ENCODE data around the gene GOLGA6C. TPM values are rescaled to one million over a fixed set of nuclear protein-coding genes. Genes with fewer than 3 reads are reported as not detected.
"Not testable (repeated sequence)": the region's sequence is repeated elsewhere in the genome, so short reads cannot be mapped to it uniquely, and the experiment has no call there.

Gene GOLGA6C
- total RNA-seq, 2 donors from 2014 or later = 0.34 TPM; not detected in 1

DNA sequence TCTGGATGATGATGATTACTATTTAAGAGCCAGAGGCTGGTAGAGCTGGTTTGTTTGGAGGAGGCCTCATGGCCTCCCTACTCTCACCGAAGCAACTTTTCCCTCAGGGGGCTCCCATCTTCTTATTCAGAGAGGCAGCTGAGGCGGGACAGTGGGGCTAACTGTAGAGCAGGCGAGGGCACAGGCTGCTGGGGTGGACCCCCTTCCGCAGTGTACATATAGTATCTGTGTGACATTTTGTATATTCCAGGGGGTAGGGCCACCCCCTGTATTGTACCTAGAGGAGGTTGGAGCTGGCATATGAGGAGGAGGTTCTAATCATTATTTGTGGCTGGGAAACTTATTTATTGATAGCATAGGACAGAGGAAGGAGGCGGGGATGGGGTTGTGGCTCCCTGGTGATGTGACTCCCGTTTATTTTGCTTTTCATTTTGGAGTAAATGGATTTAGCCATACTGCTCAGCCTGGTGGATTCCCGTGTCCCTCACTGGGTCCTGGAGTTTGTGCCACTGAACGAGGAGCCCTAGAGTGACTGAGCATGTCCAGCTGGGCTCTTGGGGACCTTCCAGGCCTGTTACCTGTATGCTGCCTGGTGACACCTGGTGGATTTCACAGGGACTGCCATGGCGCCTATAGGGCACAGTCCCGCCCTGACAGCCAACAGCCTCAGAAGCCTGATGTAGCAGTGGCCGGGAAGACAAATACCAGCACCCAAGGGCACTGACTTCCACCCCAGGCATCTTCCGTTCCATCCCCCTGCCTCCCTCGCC lies 40.6 kb downstream of the GOLGA6C start:
- peak; percentile 97 to 98 for ATAC-seq (replicated peaks in 1 of 2)
- not testable (repeated sequence) for H3K4me3 Mint-ChIP-seq; DNase-seq; H3K27me3 Mint-ChIP-seq (ENCODE audit: low read depth); H3K27ac Mint-ChIP-seq; H3K9me3 Mint-ChIP-seq; H3K36me3 Mint-ChIP-seq (ENCODE audit: insufficient read depth in 2 of 2); H3K4me1 Mint-ChIP-seq (ENCODE audit: low read depth)

DNA sequence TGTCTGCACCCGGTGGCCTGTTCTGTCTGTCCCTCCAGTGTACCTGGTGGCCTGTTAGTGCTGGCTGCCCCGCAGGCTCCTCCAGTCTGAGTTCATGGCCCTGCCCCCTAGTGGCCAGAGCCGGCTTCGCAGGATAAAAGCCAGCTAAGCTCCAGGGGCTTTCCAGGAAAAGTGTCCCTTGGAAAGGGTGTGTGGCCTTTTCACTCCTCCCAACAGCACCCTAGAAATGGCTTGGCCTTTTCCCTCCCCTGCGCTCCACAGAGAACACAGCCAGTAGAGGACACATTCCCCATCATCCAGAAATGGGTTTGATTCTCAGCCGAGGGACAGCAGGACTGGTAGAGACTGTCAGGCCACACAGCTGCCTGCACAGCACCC lies 41.2 kb downstream of the GOLGA6C start:
- ATAC-seq (replicated peaks in 1 of 2) = peak; percentile 94 to 95

DNA sequence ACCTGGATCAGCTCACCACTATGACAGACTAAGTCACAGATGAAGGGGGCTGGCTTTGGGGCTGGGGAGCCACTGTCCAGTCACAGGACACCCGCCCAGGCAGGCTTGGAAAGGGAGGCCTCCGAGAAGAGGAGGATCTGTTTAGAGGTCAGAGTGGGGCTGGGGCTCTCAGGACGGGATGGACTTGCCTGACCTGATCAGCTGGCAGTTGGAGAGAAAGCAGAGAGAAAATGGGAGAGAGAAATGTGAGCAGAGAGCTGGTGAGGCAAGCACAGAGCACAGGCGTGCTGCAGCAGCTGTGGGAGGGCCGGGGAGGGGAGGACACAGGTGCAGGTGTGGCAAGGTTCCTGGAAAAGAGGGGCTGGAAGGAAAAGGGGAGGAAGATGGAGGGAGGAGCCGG lies 41.9 kb downstream of the GOLGA6C start:
- not testable (repeated sequence) for H3K9me3 Mint-ChIP-seq; H3K27ac Mint-ChIP-seq; H3K4me1 Mint-ChIP-seq (ENCODE audit: low read depth); ATAC-seq (replicated peaks in 1 of 2); H3K4me3 Mint-ChIP-seq; H3K36me3 Mint-ChIP-seq (ENCODE audit: insufficient read depth in 2 of 2); DNase-seq
- H3K27me3 Mint-ChIP-seq (ENCODE audit: low read depth) = peaks cover 16% of the 10 kb centered on the region

More for the DNA sequence above, 41.2 kb downstream of the GOLGA6C start:
- not testable (repeated sequence) for H3K9me3 Mint-ChIP-seq; H3K27me3 Mint-ChIP-seq (ENCODE audit: low read depth); H3K4me3 Mint-ChIP-seq; H3K4me1 Mint-ChIP-seq (ENCODE audit: low read depth); H3K36me3 Mint-ChIP-seq (ENCODE audit: insufficient read depth in 2 of 2); H3K27ac Mint-ChIP-seq
- DNase-seq = peak; percentile 66 to 71

DNA sequence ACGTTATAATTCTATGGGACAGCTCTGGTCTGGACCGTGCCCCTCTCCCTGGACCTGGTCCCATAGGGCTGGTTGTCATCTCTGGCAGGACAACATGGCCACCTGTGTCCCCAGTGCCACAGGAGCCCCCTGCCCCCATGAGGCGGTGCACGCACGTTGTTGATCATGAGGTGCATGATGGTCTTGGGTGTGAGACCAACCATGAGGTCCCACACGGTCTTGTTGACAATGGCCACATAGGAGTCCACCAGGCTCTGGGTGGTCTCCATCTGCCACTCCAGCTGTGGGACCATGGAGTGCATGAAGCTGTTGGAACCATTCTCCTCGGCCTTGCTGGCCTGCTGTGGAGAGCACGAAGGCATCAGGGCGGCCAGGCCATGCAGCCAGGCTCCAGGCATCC lies 44.2 kb downstream of the GOLGA6C start:
- DNase-seq = no peak
- H3K27me3 Mint-ChIP-seq (ENCODE audit: low read depth) = peaks cover 29% of the 10 kb centered on the region
- no peaks in the 10 kb centered on the region for H3K36me3 Mint-ChIP-seq (ENCODE audit: insufficient read depth in 2 of 2)
- ATAC-seq (replicated peaks in 1 of 2) = no peak
- no peaks in the 10 kb centered on the region for H3K9me3 Mint-ChIP-seq
- no peak overlapping the region for H3K4me3 Mint-ChIP-seq
- no peaks in the 10 kb centered on the region for H3K4me1 Mint-ChIP-seq (ENCODE audit: low read depth)
- no peak overlapping the region for H3K27ac Mint-ChIP-seq

DNA sequence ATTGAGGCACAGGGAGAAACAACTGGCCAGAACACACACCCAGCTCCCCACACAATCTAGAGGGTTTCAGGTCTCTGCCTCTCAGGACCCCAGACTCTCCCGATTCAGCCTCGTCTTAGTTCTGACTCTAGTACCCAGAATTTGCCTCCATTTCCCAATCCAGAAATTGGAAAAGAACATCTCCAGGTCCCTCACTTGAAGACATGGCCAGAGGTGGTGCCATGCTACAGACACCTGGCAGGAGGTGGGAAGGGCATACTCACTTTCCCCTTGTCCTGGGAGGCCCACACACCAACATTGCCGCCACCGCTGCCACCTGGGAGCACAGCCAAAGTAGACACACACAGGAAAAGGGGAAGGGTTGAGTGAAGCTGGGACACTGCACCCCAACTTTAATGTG lies 44.6 kb downstream of the GOLGA6C start:
- not testable (repeated sequence) for DNase-seq; H3K4me1 Mint-ChIP-seq (ENCODE audit: low read depth); ATAC-seq (replicated peaks in 1 of 2); H3K27ac Mint-ChIP-seq; H3K36me3 Mint-ChIP-seq (ENCODE audit: insufficient read depth in 2 of 2); H3K9me3 Mint-ChIP-seq; H3K4me3 Mint-ChIP-seq
- H3K27me3 Mint-ChIP-seq (ENCODE audit: low read depth) = peaks cover 29% of the 10 kb centered on the region

DNA sequence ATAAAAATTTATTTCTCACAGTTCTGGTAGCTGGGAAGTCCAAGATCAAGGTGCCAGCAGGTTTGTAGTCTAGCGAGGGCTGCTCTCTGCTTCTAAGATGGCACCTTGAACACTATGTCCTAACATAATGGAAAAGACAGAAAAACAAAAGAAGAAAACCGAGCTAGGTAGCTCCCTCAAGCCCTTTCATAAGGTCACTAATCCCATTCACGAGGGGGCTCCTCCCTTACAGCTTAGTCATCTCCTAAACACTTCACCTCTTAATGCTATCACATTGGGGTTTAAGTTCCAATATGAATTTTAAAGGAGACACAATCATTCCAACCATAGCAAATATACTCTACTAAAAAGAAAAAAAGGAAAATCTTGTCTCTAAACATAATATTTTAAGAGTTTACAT lies 48.1 kb downstream of the GOLGA6C start:
- no peak overlapping the region for H3K27ac Mint-ChIP-seq
- no peaks in the 10 kb centered on the region for H3K4me1 Mint-ChIP-seq (ENCODE audit: low read depth)
- H3K9me3 Mint-ChIP-seq = no peaks in the 10 kb centered on the region
- no peak for DNase-seq
- H3K27me3 Mint-ChIP-seq (ENCODE audit: low read depth) = peaks cover 34% of the 10 kb centered on the region
- H3K4me3 Mint-ChIP-seq = no peak overlapping the region
- H3K36me3 Mint-ChIP-seq (ENCODE audit: insufficient read depth in 2 of 2) = no peaks in the 10 kb centered on the region
- no peak for ATAC-seq (replicated peaks in 1 of 2)

DNA sequence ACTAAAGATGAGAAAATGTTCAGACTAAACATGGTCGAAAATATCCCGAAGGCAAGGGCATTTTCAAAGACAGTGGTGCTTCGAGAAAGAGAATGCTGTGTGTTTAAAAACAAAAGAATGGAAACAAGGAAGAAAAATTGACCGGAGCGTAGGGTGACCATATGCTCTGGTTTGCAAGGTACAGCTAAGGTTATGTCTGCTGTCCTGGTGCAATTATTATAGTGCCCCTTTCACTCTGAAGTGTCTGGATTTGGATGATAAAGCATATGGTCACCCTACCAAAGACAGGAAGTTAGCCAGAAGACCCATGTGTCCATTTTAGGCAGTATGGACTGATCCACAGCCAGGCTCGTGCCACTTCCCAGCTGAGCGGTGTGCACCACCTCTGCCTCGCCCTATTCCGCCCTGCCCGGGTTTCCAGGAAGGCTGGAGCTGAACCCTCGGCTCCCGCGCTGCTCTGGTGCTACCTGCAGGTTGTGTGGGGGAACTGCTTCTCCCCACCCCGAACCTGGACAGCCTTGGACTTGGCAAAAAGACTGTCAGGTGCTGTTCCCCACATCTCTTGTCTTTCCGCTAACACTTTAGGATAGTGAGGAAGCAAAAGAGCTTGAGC lies 49.8 kb downstream of the GOLGA6C start:
- H3K4me1 Mint-ChIP-seq (ENCODE audit: low read depth) = peaks cover 8% of the 10 kb centered on the region
- ATAC-seq (replicated peaks in 1 of 2) (peak; percentile 51 to 55), DNase-seq (peak; percentile 17 to 30)
- H3K9me3 Mint-ChIP-seq = no peaks in the 10 kb centered on the region
- H3K36me3 Mint-ChIP-seq (ENCODE audit: insufficient read depth in 2 of 2) = no peaks in the 10 kb centered on the region
- peaks cover 34% of the 10 kb centered on the region for H3K27me3 Mint-ChIP-seq (ENCODE audit: low read depth)
- no peak overlapping the region for H3K4me3 Mint-ChIP-seq
- H3K27ac Mint-ChIP-seq = no peak overlapping the region

DNA sequence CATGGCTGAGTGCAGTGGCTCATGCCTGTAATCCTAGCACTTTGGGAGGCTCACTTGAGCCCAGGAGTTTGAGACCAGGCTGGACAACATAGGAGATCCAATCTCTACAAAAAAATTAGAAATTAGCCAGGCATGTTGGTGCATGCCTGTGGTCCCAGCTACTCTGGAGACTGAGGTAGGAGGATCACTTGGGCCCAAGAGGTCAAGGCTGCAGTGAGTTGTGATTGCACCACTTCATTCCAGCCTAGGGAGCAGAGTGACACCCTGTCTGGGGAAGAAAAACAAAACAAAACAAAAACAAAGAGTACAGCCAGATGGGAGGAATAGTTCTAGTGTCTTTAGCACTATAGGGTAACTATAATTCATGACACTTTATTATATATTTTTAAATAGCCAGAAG lies 51.6 kb downstream of the GOLGA6C start:
- H3K4me3 Mint-ChIP-seq = no peak overlapping the region
- no peak overlapping the region for H3K27ac Mint-ChIP-seq
- ATAC-seq (replicated peaks in 1 of 2) (no peak), DNase-seq (no peak)
- H3K9me3 Mint-ChIP-seq = no peaks in the 10 kb centered on the region
- peaks cover 8% of the 10 kb centered on the region for H3K4me1 Mint-ChIP-seq (ENCODE audit: low read depth)
- H3K27me3 Mint-ChIP-seq (ENCODE audit: low read depth) = peaks cover 21% of the 10 kb centered on the region
- no peaks in the 10 kb centered on the region for H3K36me3 Mint-ChIP-seq (ENCODE audit: insufficient read depth in 2 of 2)

DNA sequence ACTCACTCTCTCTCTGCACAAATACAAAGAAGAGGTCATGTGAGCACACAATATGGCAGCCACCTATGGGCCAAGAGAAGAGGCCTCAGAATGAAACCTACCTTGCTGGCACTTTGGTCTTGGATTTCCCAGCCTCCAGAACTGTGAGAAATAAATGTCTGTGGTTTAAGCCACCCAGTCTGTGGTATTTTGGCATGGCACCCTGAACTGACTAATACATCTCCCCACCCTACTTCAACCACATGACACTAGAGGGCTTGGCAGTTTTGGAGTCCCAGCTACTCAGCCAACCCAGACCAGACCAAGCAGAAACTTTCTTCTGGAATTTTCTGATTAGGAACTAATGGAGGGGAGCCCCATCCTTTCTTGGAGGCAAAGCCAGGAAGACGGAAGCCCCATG lies 54.4 kb downstream of the GOLGA6C start:
- H3K4me1 Mint-ChIP-seq (ENCODE audit: low read depth) = not testable (repeated sequence)

DNA sequence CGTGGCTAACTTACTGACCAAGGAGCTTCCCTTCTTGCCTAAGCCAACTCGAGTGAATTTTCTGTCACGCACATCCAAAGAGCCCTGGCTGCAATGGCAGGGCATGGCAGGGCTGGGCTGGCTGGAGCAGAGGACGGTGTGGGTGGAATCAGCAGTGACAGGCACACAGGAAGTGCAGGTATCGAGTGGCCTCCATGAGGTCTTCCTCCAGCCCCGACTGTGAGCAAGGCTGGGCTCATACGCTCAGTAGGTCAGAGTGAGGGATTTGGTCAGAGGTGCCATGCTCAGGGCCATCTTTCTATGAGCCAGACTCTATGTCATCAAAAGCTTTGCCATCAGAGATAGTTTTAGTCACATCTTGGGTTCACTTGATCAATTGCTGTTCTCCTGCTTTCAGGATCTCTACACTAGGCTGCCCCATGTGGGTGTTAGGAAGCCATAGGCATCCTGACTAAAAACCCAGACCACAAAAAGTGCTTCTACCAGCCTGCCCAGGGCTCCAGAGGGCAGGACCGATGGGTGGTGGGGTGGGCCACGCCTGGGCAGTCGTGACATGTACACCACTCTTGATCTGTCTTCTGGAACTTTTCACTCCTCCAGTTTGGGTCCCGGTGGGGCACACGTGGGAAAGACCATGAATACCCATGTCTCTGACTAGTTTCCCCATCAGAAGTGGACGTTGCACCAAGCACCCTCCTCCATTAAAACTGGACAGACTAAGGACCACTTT lies 55.1 kb downstream of the GOLGA6C start:
- no peak overlapping the region for H3K4me3 Mint-ChIP-seq
- H3K4me1 Mint-ChIP-seq (ENCODE audit: low read depth) = peaks cover 8% of the 10 kb centered on the region
- no peak overlapping the region for H3K27ac Mint-ChIP-seq
- no peaks in the 10 kb centered on the region for H3K36me3 Mint-ChIP-seq (ENCODE audit: insufficient read depth in 2 of 2)
- H3K27me3 Mint-ChIP-seq (ENCODE audit: low read depth) = peaks cover 4% of the 10 kb centered on the region
- H3K9me3 Mint-ChIP-seq = no peaks in the 10 kb centered on the region
- ATAC-seq (replicated peaks in 1 of 2) (peak in 1 of 2 donors; percentile 53), DNase-seq (no peak)

More for the DNA sequence above, 54.4 kb downstream of the GOLGA6C start:
- H3K9me3 Mint-ChIP-seq; H3K36me3 Mint-ChIP-seq (ENCODE audit: insufficient read depth in 2 of 2); ATAC-seq (replicated peaks in 1 of 2); H3K27me3 Mint-ChIP-seq (ENCODE audit: low read depth); H3K4me3 Mint-ChIP-seq; H3K27ac Mint-ChIP-seq: not testable (repeated sequence)
- DNase-seq = peak in 1 of 2 donors; percentile 15

DNA sequence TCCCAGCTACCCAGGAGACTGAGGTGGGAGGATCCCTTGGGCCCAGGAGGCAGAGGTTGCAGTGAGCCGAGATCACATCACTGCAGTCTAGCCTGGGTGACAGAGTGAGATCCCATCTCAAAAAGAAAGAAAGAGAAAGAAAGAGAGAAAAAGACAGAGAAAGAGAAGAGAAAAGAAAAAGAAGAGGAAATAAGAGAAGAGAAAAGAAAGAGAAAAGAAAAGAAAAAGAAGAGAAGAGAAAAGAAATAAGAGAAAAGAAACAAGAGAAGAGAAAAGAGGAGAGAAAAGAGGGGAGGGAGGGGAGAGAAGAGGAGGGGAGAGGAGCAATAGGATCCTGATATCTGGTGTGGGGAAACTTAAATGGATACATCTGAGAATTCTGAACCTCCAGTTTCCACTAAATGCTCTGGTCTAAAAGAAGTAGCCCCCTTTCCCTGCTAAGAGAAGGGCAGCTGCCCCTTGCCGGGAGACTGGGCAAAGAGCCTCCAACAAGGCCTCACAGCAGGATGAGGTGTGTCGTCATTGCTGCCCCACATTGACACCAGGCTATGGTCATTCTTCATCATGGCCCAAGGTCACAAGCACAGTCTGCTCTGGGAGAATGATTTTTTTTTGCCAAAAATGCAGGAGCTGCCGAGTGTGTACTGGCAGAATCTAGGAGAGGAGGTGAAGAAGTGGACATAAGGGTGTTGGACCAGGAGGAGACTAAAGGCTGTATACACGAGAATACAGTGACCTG lies 56.6 kb downstream of the GOLGA6C start:
- H3K4me1 Mint-ChIP-seq (ENCODE audit: low read depth) = peaks cover 8% of the 10 kb centered on the region
- no peak overlapping the region for H3K4me3 Mint-ChIP-seq
- ATAC-seq (replicated peaks in 1 of 2) (no peak), DNase-seq (no peak)
- no peaks in the 10 kb centered on the region for H3K36me3 Mint-ChIP-seq (ENCODE audit: insufficient read depth in 2 of 2)
- H3K27me3 Mint-ChIP-seq (ENCODE audit: low read depth) = no peaks in the 10 kb centered on the region
- H3K9me3 Mint-ChIP-seq = no peaks in the 10 kb centered on the region
- H3K27ac Mint-ChIP-seq = no peak overlapping the region

DNA sequence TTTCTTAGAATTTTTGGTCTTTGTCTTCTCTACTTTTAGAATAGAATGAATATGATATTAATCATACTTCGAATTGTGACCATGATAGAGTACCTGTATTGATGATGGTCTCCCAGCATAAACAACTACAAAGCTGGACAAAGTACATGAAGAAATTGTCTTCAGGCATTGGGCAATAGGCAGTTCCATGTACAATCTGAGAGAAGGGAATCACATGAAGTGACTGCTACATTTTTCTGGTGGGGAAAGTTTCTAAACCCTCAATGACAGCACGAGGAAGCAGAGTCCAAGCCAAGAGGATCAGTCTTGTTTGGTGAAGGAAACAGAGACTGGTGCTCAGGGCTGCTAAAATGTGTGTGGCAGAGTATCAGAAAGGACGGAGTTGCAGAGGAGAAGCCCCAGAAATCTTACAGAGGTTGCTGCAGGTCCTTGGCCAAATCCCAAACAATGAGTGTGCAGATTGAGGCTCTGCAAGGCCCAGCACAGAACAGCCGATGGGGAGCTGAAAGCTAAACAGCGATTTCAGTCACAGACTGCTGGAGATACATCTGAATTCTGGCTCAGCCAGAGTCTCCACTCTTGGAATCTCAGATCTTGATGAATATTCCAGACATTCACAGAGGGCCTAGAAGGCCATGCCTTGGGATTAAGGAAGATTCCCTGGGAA lies 61.2 kb downstream of the GOLGA6C start:
- H3K36me3 Mint-ChIP-seq (ENCODE audit: insufficient read depth in 2 of 2); H3K9me3 Mint-ChIP-seq; H3K4me1 Mint-ChIP-seq (ENCODE audit: low read depth); ATAC-seq (replicated peaks in 1 of 2); H3K4me3 Mint-ChIP-seq; DNase-seq; H3K27ac Mint-ChIP-seq; H3K27me3 Mint-ChIP-seq (ENCODE audit: low read depth): not testable (repeated sequence)

All from activated T-cell treated with anti-CD3 and anti-CD28 coated beads, Interleukin-2, amount 50 U/mL, for 72 hours (primary cell).